GM23338 (cell line): ENCODE measurements around the gene KSR2. TPM values are rescaled to one million over a fixed set of nuclear protein-coding genes. Genes with fewer than 3 reads are reported as not detected.

Experiments used
- ATAC-seq: fragments of 200-7000 bp; cut with Tn5 transposase; 3 replicates; pipeline ENCODE4 v1.9.1; 2020
- DNase-seq: peaks from one replicate; pipeline ENCODE4 v3.0.0-alpha.2; 2015; ENCODE audit warnings: low spot score
- H2AFZ ChIP-seq: fragments of 200-600 bp; sonication (generic); 2 replicates; pipeline ENCODE4 v1.8.0; 2016; ENCODE audit warnings: antibody characterized with exemption, mild to moderate bottlenecking, moderate library complexity
- H3F3A ChIP-seq: fragments of 200-600 bp; sonication (generic); replicated peaks from 2 replicates; pipeline ENCODE4 v1.8.0; 2017; ENCODE audit warnings: antibody characterized with exemption, mixed run types, low read depth
- H3K27ac ChIP-seq: fragments of 200-600 bp; sonication (generic); 2 replicates; pipeline ENCODE4 v1.6.1; 2016; ENCODE audit warnings: low read depth
- H3K27me3 ChIP-seq: fragments of 200-600 bp; sonication (generic); 2 replicates; pipeline ENCODE4 v1.8.0; 2016; ENCODE audit warnings: mild to moderate bottlenecking, mixed run types, moderate library complexity; ENCODE audit not compliant: insufficient read depth
- H3K36me3 ChIP-seq: fragments of 200-600 bp; sonication (generic); 2 replicates; pipeline ENCODE4 v1.8.0; 2016; ENCODE audit warnings: mild to moderate bottlenecking; ENCODE audit not compliant: insufficient read depth
- H3K4me1 ChIP-seq: fragments of 200-600 bp; sonication (generic); 2 replicates; pipeline ENCODE4 v1.8.0; 2016; ENCODE audit warnings: mild to moderate bottlenecking, moderate library complexity; ENCODE audit not compliant: insufficient read depth
- H3K4me2 ChIP-seq: fragments of 200-600 bp; sonication (generic); 2 replicates; pipeline ENCODE4 v1.7.1; 2017; ENCODE audit warnings: mixed run types
- H3K4me3 ChIP-seq: fragments of 200-600 bp; sonication (generic); 2 replicates; pipeline ENCODE4 v1.6.1; 2016; ENCODE audit warnings: mixed run types
- H3K79me2 ChIP-seq: fragments of 200-600 bp; sonication (generic); replicated peaks from 2 replicates; pipeline ENCODE4 v1.8.0; 2017; ENCODE audit warnings: mild to moderate bottlenecking; ENCODE audit not compliant: insufficient read depth
- H3K9me2 ChIP-seq: fragments of 200-600 bp; sonication (generic); 2 replicates; pipeline ENCODE4 v1.8.0; 2017; ENCODE audit not compliant: insufficient read depth
- H4K20me1 ChIP-seq: fragments of 200-600 bp; sonication (generic); replicated peaks from 2 replicates; pipeline ENCODE4 v1.8.0; 2017; ENCODE audit warnings: mild to moderate bottlenecking; ENCODE audit not compliant: insufficient read depth
- H3K27ac Mint-ChIP-seq: 2 replicates; pipeline ENCODE4 v1.8.0; 2020; ENCODE audit warnings: inconsistent platforms, mild to moderate bottlenecking, moderate library complexity, mixed read lengths
- H3K27me3 Mint-ChIP-seq: 3 replicates; pipeline ENCODE4 v1.8.0; 2022; ENCODE audit warnings: low read depth, mild to moderate bottlenecking, moderate library complexity, mixed read lengths, inconsistent platforms; ENCODE audit not compliant: insufficient read depth, poor library complexity
- H3K36me3 Mint-ChIP-seq: 3 replicates; pipeline ENCODE4 v1.8.0; 2021; ENCODE audit warnings: low read depth, mild to moderate bottlenecking, inconsistent platforms, moderate library complexity, mixed read lengths
- H3K4me1 Mint-ChIP-seq: 3 replicates; pipeline ENCODE4 v1.8.0; 2020; ENCODE audit warnings: mild to moderate bottlenecking, inconsistent platforms, mixed read lengths
- H3K4me3 Mint-ChIP-seq: 3 replicates; pipeline ENCODE4 v1.8.0; 2021; ENCODE audit warnings: moderate library complexity, mild to moderate bottlenecking, inconsistent platforms, mixed read lengths
- H3K9me3 Mint-ChIP-seq: 3 replicates; pipeline ENCODE4 v1.8.0; 2020; ENCODE audit warnings: moderate library complexity, mild to moderate bottlenecking, inconsistent platforms, mixed read lengths
- CREB1 ChIP-seq: fragments of 250-450 bp; sonication (Bioruptor Pico); IDR thresholded peaks from 2 replicates; pipeline ENCODE4 v1.5.0; 2020; ENCODE audit warnings: low read depth, mild to moderate bottlenecking, moderate library complexity
- CTCF ChIP-seq, 2 experiments: fragments of 200-600 bp in 1 of 2; sonication (generic) in 1 of 2; conservative IDR thresholded peaks; 2 replicates each; pipeline versions ENCODE4 v1.5.1 to v1.6.1; 2016 to 2017; ENCODE audit warnings: antibody characterized with exemption in 2 of 2, low read depth in 2 of 2, mild to moderate bottlenecking in 2 of 2, moderate library complexity in 1 of 2
- ETS1 ChIP-seq: IDR thresholded peaks from 2 replicates; pipeline ENCODE4 v1.6.1; 2016; ENCODE audit warnings: antibody characterized with exemption
- EZH2 ChIP-seq: fragments of 200-600 bp; sonication (generic); IDR thresholded peaks from one replicate; pipeline ENCODE4 v1.8.0; 2017; ENCODE audit warnings: antibody characterized with exemption, mild to moderate bottlenecking, low read depth; ENCODE audit not compliant: unreplicated experiment
- EZH2phosphoT487 ChIP-seq: fragments of 200-600 bp; sonication (generic); IDR thresholded peaks from one replicate; pipeline ENCODE4 v1.8.1; 2018; ENCODE audit warnings: antibody characterized with exemption; ENCODE audit not compliant: unreplicated experiment
- JUNB ChIP-seq: IDR thresholded peaks from one replicate; pipeline ENCODE4 v1.6.1; 2016; ENCODE audit warnings: antibody characterized with exemption; ENCODE audit not compliant: unreplicated experiment
- NANOG ChIP-seq: IDR thresholded peaks from 2 replicates; pipeline ENCODE4 v1.6.1; 2016; ENCODE audit warnings: antibody characterized with exemption, borderline replicate concordance
- POLR2AphosphoS5 ChIP-seq: IDR thresholded peaks from 2 replicates; pipeline ENCODE4 v1.6.1; 2016; ENCODE audit warnings: antibody characterized with exemption, low read depth
- REST ChIP-seq: IDR thresholded peaks from one replicate; pipeline ENCODE4 v1.6.1; 2018; ENCODE audit warnings: antibody characterized with exemption; ENCODE audit not compliant: unreplicated experiment
- STAT1 ChIP-seq: IDR thresholded peaks from one replicate; pipeline ENCODE4 v1.6.1; 2016; ENCODE audit warnings: antibody characterized with exemption; ENCODE audit not compliant: unreplicated experiment
- ZNF114 ChIP-seq: fragments of 250-450 bp; sonication (Bioruptor Pico); IDR thresholded peaks from 2 replicates; pipeline ENCODE4 v1.5.0; 2020; ENCODE audit warnings: mild to moderate bottlenecking, moderate library complexity
- ZNF331 ChIP-seq: fragments of 250-450 bp; sonication (Bioruptor Pico); IDR thresholded peaks from 2 replicates; pipeline ENCODE4 v1.5.0; 2020; ENCODE audit warnings: low read depth, mild to moderate bottlenecking, moderate library complexity
- ZNF462 ChIP-seq: fragments of 250-450 bp; sonication (Bioruptor Pico); IDR thresholded peaks from 2 replicates; pipeline ENCODE4 v1.5.0; 2020; ENCODE audit warnings: mild to moderate bottlenecking, moderate library complexity
- polyA plus RNA-seq: library from polyadenylated mRNA; unstranded; fragments of >200 nt; fragmentation: Nextera tagmentation; extraction: Ambion mirVana; gene quantifications from 2 replicates; pipeline ENCODE4 v1.2.1, GENCODE V29; 2016
- total RNA-seq: library from RNA; depleted of rRNA; stranded (reverse); fragments of >200 nt; shearing (Covaris generic); gene quantifications from 2 replicates; pipeline ENCODE4 v1.2.3, GENCODE V29; 2014

The KSR2 gene
- total and polyA plus RNA-seq, 2 experiments from 2014 or later: 1.1 to 2.7 TPM

GRCh38 chr12:117742721-117743120, 226.1 kb downstream of the KSR2 start:
- Histone ChIP-seq H3K4me3 (no peak overlapping the region), H3K4me1 (no peaks in the 10 kb centered on the region), H3K27me3 (no peaks in the 10 kb centered on the region), H3F3A (no peaks in the 10 kb centered on the region), H4K20me1 (no peaks in the 10 kb centered on the region), H3K9me2 (peaks cover 3% of the 10 kb centered on the region; the same call in 1 of the 2 replicates), H2AFZ (no peak overlapping the region), H3K79me2 (no peaks in the 10 kb centered on the region), H3K36me3 (no peaks in the 10 kb centered on the region), H3K4me2 (no peak overlapping the region), H3K27ac (no peak overlapping the region)
- ATAC-seq (no peak), DNase-seq (no peak)
- Mint-ChIP-seq H3K4me3 (no peak overlapping the region), H3K36me3 (no peaks in the 10 kb centered on the region), H3K27me3 (no peaks in the 10 kb centered on the region), H3K9me3 (peaks cover 2% of the 10 kb centered on the region; the same call in 2 of the 3 replicates), H3K27ac (no peak overlapping the region), H3K4me1 (no peaks in the 10 kb centered on the region; the same call in 2 of the 3 replicates)
- TF ChIP-seq STAT1: no peak
- no peak for TF ChIP-seq REST
- no peak for TF ChIP-seq JUNB
- no peak for TF ChIP-seq EZH2phosphoT487
- TF ChIP-seq ETS1: no peak
- TF ChIP-seq ZNF462: no peak
- TF ChIP-seq CTCF (conservative IDR thresholded peaks at IDR 0.05; ENCODE audit: low read depth in 2 of 2): no peak
- TF ChIP-seq ZNF331 (CRISPR knock-in tag): no peak
- TF ChIP-seq NANOG: no peak
- TF ChIP-seq POLR2AphosphoS5: no peak
- no peak for TF ChIP-seq ZNF114 (CRISPR knock-in tag)
- TF ChIP-seq CREB1: no peak
- no peak for TF ChIP-seq EZH2
